MCF 10A (cell line): Measurements from ENCODE around the gene SHANK1. TPM values are rescaled to one million over a fixed set of nuclear protein-coding genes. Genes with fewer than 3 reads are reported as not detected.

ENCODE experiments used
- BruUV-seq: library from RNA; stranded (reverse); fragments of 400-500 nt; replicated peaks from 2 replicates; lab custom pipeline; 2021; lab: Mats Ljungman, UMichigan
- CTCF ChIA-PET: fragments of 300-600 bp; sonication (Branson Sonifier 250); formaldehyde crosslinking; extraction: SDS; loops from one replicate; lab custom pipeline; 2021; ENCODE audit warnings: antibody characterized with exemption, inconsistent platforms; lab: Yijun Ruan, JAX
- POLR2A ChIA-PET: fragments of 300-600, 350-650 bp; sonication (Branson Sonifier 250); formaldehyde crosslinking; extraction: SDS; loops from one replicate; lab custom pipeline; 2020; ENCODE audit warnings: antibody characterized with exemption, inconsistent platforms; lab: Yijun Ruan, JAX
- DNase-seq: peaks from one replicate; pipeline ENCODE4 v3.0.0-alpha.2; 2018; ENCODE audit not compliant: unreplicated experiment
- H3K27ac Mint-ChIP-seq: one replicate; pipeline ENCODE4 v1.8.0; 2022; ENCODE audit warnings: mild to moderate bottlenecking, low read depth, mixed read lengths; ENCODE audit not compliant: unreplicated experiment
- H3K27me3 Mint-ChIP-seq: one replicate; pipeline ENCODE4 v1.8.0; 2022; ENCODE audit warnings: mixed read lengths; ENCODE audit not compliant: insufficient read depth, unreplicated experiment
- H3K36me3 Mint-ChIP-seq: one replicate; pipeline ENCODE4 v1.8.0; 2022; ENCODE audit warnings: mild to moderate bottlenecking, moderate library complexity, mixed read lengths; ENCODE audit not compliant: insufficient read depth, unreplicated experiment
- H3K4me1 Mint-ChIP-seq: one replicate; pipeline ENCODE4 v1.8.0; 2022; ENCODE audit warnings: mixed read lengths; ENCODE audit not compliant: insufficient read depth, unreplicated experiment
- H3K4me3 Mint-ChIP-seq: one replicate; pipeline ENCODE4 v1.8.0; 2022; ENCODE audit warnings: mild to moderate bottlenecking, moderate library complexity, mixed read lengths; ENCODE audit not compliant: unreplicated experiment
- H3K9me3 Mint-ChIP-seq: one replicate; pipeline ENCODE4 v1.8.0; 2022; ENCODE audit warnings: mixed read lengths; ENCODE audit not compliant: unreplicated experiment
- intact Hi-C: fragments of 100-400 bp; cut with micrococcal nuclease; formaldehyde crosslinking; loops from 2 replicates; pipeline ENCODE4 v1.14.1; 2022
- total RNA-seq: library from RNA; stranded (reverse); gene quantifications from 2 replicates; pipeline ENCODE4 v1.2.3, GENCODE V29; 2022
- TF ChIP-seq, protein P1 (sequence below): fragments of 200-600 bp; IDR thresholded peaks from one replicate; pipeline ENCODE4 v1.8.0; 2022; ENCODE audit warnings: antibody characterized with exemption, mild to moderate bottlenecking; ENCODE audit not compliant: unreplicated experiment

Gene SHANK1
- total RNA-seq, 1 experiment from 2014 or later, result 0.44 TPM

DNA sequence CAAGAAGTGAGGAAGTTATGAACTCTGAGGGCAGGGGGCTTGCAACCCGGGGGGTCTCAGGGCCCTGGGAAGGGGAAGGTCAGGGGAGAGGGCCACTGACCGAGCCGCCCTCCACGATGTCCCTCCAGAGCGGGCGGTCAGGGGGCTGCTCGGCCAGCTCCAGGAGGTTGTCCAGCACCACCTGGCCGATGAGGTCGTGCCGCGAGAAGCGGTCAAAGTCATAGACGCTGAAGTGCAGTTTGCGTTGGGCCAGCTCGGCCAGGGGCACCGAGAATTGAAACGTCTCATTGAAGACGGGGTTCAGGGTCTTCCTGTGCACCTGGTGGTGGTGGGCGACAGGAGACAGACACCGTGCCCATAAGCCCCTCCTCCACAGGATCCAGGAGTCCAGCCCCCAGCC lies 90.4 kb downstream of the SHANK1 start:
- POLR2A ChIA-PET, result no interaction called here
- no peak overlapping the region for H3K27ac Mint-ChIP-seq

DNA sequence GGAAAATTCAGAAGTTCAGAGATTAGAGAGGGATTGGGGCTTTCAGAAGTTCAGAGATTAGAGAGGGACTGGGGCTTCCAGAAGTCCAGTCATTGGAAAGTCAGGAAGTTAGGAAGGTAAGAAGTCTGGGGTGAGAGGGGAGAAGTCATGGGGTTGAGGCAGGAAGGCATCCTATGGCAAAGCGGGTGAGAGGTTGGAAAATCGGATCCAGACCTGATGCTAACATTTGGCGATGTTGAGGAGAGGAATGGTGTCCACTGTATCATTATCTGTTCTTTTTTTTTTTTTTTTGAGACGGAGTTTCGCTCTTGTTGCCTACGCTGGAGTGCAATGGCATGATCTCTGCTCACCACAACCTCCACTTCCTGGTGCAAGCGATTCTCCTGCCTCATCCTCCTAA lies 91.1 kb downstream of the SHANK1 start:
- peaks cover 41% of the 10 kb centered on the region for H3K9me3 Mint-ChIP-seq
- H3K27ac Mint-ChIP-seq, result no peak overlapping the region
- no TSS peak for BruUV-seq
- H3K4me1 Mint-ChIP-seq, result no peaks in the 10 kb centered on the region
- no peaks in the 10 kb centered on the region for H3K36me3 Mint-ChIP-seq
- ChIA-PET POLR2A (no interaction called here), CTCF (no interaction called here)
- no peak for DNase-seq
- intact Hi-C loops, result no loop called here
- no peak overlapping the region for H3K4me3 Mint-ChIP-seq
- H3K27me3 Mint-ChIP-seq, result no peaks in the 10 kb centered on the region
- TF ChIP-seq, protein P1, sequence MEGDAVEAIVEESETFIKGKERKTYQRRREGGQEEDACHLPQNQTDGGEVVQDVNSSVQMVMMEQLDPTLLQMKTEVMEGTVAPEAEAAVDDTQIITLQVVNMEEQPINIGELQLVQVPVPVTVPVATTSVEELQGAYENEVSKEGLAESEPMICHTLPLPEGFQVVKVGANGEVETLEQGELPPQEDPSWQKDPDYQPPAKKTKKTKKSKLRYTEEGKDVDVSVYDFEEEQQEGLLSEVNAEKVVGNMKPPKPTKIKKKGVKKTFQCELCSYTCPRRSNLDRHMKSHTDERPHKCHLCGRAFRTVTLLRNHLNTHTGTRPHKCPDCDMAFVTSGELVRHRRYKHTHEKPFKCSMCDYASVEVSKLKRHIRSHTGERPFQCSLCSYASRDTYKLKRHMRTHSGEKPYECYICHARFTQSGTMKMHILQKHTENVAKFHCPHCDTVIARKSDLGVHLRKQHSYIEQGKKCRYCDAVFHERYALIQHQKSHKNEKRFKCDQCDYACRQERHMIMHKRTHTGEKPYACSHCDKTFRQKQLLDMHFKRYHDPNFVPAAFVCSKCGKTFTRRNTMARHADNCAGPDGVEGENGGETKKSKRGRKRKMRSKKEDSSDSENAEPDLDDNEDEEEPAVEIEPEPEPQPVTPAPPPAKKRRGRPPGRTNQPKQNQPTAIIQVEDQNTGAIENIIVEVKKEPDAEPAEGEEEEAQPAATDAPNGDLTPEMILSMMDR, result no peak

More for the DNA sequence above, 90.4 kb downstream of the SHANK1 start:
- Mint-ChIP-seq H3K9me3 (peaks cover 47% of the 10 kb centered on the region), H3K27me3 (no peaks in the 10 kb centered on the region), H3K4me1 (no peaks in the 10 kb centered on the region), H3K4me3 (no peak overlapping the region), H3K36me3 (no peaks in the 10 kb centered on the region)
- DNase-seq, result no peak
- CTCF ChIA-PET, result no interaction called here
- no TSS peak for BruUV-seq
- intact Hi-C loops, result no loop called here
- TF ChIP-seq, protein P1, result no peak

DNA sequence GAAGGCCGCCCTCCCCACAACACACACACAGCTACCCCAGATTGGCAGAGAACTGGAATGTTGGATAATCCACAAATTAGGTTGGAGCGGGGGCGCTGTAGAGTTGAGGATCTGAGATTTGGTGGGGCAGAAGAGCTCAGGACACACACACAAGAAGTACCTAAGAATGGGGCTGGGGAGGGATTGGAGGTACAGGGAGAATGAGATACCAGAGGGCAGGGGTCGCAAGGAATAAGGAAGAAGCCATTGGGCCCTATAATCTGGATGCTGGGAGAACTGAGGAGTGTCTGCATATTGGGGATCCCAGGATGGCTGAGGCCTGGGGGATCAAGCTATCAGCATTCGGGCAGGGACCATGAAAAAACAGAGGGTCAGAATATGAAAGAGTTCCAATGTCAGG lies 91.5 kb downstream of the SHANK1 start:
- TF ChIP-seq, protein P1, result no peak
- ChIA-PET CTCF (interaction anchor here (0.6 to 0.8 kb wide), 2 partner anchors 45 to 389 kb away, joined by 3 read pairs; no protein-coding TSS in a partner anchor), POLR2A (no interaction called here)
- no peak overlapping the region for H3K4me3 Mint-ChIP-seq
- H3K27me3 Mint-ChIP-seq, result no peaks in the 10 kb centered on the region
- intact Hi-C loops, result no loop called here
- no peak for DNase-seq
- BruUV-seq, result no TSS peak
- no peak overlapping the region for H3K27ac Mint-ChIP-seq
- H3K36me3 Mint-ChIP-seq, result no peaks in the 10 kb centered on the region
- no peaks in the 10 kb centered on the region for H3K4me1 Mint-ChIP-seq
- peaks cover 37% of the 10 kb centered on the region for H3K9me3 Mint-ChIP-seq

DNA sequence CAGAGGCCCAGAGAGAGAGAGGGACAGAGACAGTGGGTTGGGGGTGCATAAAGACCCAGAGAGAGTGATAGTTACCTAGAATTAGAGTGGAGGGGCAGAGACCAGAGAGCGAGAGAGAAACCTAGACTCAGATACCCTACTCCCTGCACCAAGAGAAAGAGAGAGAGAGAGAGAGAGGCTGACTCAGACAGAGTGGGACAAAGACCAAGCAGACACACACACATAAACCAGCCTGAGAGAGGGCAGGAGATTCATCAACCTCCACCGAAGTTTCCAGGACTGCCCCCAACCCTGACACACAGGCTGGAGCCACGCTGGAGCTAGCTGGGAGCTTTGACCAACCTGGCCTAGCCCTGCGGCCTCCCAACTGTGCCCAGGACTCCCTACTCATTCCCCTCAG lies 92.8 kb downstream of the SHANK1 start:
- intact Hi-C loops, result no loop called here
- Mint-ChIP-seq H3K27ac (no peak overlapping the region), H3K27me3 (no peaks in the 10 kb centered on the region), H3K9me3 (peaks cover 34% of the 10 kb centered on the region), H3K36me3 (no peaks in the 10 kb centered on the region), H3K4me3 (no peak overlapping the region), H3K4me1 (no peaks in the 10 kb centered on the region)
- CTCF ChIA-PET, result interaction anchor here (0.7 kb wide), 1 partner anchor 14 kb away, joined by 5 read pairs; no protein-coding TSS in a partner anchor
- BruUV-seq, result no TSS peak
- POLR2A ChIA-PET, result no interaction called here
- TF ChIP-seq, protein P1, result no peak
- DNase-seq, result no peak
